ENCODE results near the gene DOLK.

- TF ChIP-seq CTCF (conservative IDR thresholded peaks at IDR 0.05 in 1 of 2, IDR thresholded peaks at IDR 0.05 in 1 of 2; ENCODE audit: extremely low read depth in 1 of 2, insufficient read depth in 1 of 2, low read depth in 1 of 2, low read length in 2 of 2) (no peak), EZH2 (IDR thresholded peaks at IDR 0.05; ENCODE audit: borderline replicate concordance, low read length) (no peak)
Observed at GRCh38 chr9:128983536-128983935, 36.1 kb upstream of the DOLK start.
